ACC112 (cell line): Measurements from ENCODE around the gene HSPA4.

Experiments used
- H2AFZ ChIP-seq: fragments of 200-600 bp; sonication (generic); one replicate; pipeline ENCODE4 v1.6.0; 2017; ENCODE audit warnings: antibody characterized with exemption, low read length; ENCODE audit not compliant: unreplicated experiment
- H3K27ac ChIP-seq: fragments of 200-600 bp; sonication (generic); 2 replicates; pipeline ENCODE4 v1.5.1; 2014; ENCODE audit warnings: low read depth, mild to moderate bottlenecking, antibody characterized with exemption, low read length, moderate library complexity
- H3K27me3 ChIP-seq: fragments of 200-600 bp; sonication (generic); 2 replicates; pipeline ENCODE4 v1.6.1; 2014; ENCODE audit warnings: mild to moderate bottlenecking, antibody characterized with exemption, low read length, moderate library complexity, mixed read lengths; ENCODE audit not compliant: insufficient read depth
- H3K36me3 ChIP-seq: fragments of 200-600 bp; sonication (generic); 2 replicates; pipeline ENCODE4 v1.6.1; 2016; ENCODE audit warnings: mild to moderate bottlenecking, antibody characterized with exemption, low read length, moderate library complexity, mixed read lengths; ENCODE audit not compliant: insufficient read depth
- H3K4me1 ChIP-seq: fragments of 200-600 bp; sonication (generic); one replicate; pipeline ENCODE4 v1.6.1; 2016; ENCODE audit warnings: low read length, mixed read lengths; ENCODE audit not compliant: insufficient read depth, unreplicated experiment, control insufficient read depth
- H3K4me3 ChIP-seq: fragments of 200-600 bp; sonication (generic); 2 replicates; pipeline ENCODE4 v1.5.1; 2014; ENCODE audit warnings: mild to moderate bottlenecking, low read depth, low read length
- H3K79me2 ChIP-seq: fragments of 200-600 bp; sonication (generic); one replicate; pipeline ENCODE4 v1.6.0; 2016; ENCODE audit warnings: low read length; ENCODE audit not compliant: control insufficient read depth, unreplicated experiment, insufficient read depth

HSPA4 gene

DNA sequence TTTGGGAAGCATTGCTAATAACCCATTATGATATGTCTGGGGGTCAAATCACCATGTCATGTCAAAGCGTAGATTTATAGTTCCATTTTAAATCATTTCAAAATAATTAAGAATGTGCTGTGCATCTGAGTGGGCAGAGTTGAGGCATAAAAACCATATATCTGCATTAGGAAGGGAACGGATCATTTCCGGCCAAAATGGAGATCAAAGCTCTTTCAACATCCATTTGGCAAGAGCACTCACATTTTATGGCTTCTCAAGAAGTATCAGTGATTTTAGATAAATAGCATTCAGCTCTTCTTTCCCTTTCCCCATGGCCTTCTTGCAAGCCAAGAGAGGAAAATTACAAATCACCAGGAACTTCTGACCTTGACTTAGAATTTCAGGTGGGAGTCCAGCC, 89.9 kb downstream of the HSPA4 start:
- Histone ChIP-seq H3K4me3 (no peak overlapping the region), H2AFZ (no peak overlapping the region), H3K4me1 (no peaks in the 10 kb centered on the region), H3K27ac (no peak overlapping the region), H3K27me3 (peaks cover 41% of the 10 kb centered on the region), H3K36me3 (no peaks in the 10 kb centered on the region), H3K79me2 (no peaks in the 10 kb centered on the region)

DNA sequence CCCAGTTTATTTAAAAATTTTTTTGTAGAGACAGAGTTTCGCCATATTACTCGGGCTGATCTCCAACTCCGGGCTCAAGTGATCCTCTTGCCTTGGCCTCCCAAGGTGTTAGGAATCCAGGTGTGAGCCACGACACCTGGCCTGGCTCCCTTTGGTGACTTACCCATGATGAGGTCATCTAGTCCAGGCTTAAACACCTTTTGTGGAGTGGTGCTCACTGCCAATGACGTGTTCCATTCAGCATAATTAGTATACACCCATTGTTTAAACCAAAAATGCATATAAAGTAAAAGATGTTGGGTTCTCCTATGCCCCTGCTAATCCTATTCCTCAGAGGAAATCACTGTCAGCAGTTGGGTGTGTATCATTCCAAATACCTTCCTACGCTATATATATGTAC, 91.0 kb downstream of the HSPA4 start:
- no peaks in the 10 kb centered on the region for H3K36me3 ChIP-seq
- H3K79me2 ChIP-seq: no peaks in the 10 kb centered on the region
- H2AFZ ChIP-seq: no peak overlapping the region
- peaks cover 41% of the 10 kb centered on the region for H3K27me3 ChIP-seq
- H3K4me1 ChIP-seq: no peaks in the 10 kb centered on the region
- H3K4me3 ChIP-seq: no peak overlapping the region
- H3K27ac ChIP-seq: no peak overlapping the region

DNA sequence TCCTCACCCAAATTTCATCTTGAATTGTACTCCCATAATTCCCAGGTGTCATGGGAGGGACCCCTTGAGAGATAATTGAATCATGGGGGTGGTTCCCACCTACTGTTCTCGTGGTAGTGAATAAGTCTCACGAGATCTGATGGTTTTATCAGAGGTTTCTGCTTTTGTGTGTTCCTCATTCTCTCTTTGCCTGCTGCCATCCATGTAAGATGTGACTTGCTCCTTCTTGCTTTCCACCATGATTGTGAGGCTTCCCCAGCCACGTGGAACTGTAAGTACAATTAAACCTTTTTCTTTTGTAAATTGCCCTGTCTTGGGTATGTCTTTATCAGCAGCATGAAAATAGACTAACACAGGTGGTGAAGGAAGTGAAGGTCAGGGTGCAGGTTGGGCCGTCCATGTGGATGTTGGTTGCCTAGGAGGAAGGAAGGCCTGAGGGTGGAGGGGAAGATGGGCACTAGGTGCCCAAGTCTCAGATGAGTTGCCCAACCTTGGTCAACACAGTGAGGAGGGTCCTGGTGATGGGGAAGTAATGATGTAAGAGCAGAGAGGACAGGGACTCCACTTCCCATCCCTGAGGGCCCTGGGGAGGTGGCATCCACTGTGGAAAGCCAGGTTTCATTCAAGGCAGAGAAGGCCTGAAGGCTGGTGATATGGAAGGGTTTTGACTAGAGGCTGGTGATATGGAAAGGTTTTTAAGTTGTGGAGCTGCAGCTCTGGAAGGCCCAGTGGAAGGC, 92.6 kb downstream of the HSPA4 start:
- Histone ChIP-seq H3K4me1 (no peaks in the 10 kb centered on the region), H2AFZ (no peak overlapping the region), H3K27me3 (peaks cover 41% of the 10 kb centered on the region), H3K79me2 (no peaks in the 10 kb centered on the region), H3K4me3 (no peak overlapping the region), H3K27ac (no peak overlapping the region), H3K36me3 (no peaks in the 10 kb centered on the region)

DNA sequence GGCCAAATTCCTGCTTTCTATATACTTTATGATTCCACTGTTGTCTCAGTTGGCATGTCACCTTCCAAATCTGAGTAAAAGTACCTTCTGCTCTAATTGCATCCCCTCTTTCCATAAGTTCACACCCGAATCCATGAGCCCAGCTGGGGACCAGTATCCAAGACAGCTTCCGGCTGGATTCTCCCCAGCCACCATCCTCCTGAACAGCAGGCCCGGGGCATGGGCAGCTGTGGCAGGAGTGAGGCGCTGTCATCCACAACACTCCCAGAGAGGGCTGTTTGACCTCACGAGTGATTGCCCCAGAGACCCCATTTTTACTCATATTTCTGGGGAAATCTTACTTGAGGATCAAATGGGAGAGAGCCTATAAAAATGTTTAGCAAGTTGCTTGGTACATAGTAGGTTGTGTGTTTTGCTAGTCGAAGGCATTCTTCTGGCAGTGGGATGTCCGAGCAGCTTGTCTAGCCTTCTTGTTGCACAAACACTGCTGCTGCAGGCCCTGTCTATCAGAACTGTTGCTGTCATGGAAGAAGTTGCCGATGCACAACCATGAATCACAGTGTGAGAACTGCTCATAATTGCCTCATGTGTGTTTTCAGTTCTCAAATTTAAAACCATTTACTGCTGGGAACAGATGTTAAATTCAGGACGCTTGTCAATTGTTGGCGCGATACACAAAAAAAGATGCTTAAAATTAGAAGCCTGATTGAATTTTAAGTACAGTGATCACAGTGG, 93.8 kb downstream of the HSPA4 start:
- no peaks in the 10 kb centered on the region for H3K36me3 ChIP-seq
- no peaks in the 10 kb centered on the region for H3K79me2 ChIP-seq
- no peak overlapping the region for H3K27ac ChIP-seq
- peaks cover 33% of the 10 kb centered on the region for H3K27me3 ChIP-seq
- H3K4me3 ChIP-seq: no peak overlapping the region
- no peaks in the 10 kb centered on the region for H3K4me1 ChIP-seq
- H2AFZ ChIP-seq: no peak overlapping the region

DNA sequence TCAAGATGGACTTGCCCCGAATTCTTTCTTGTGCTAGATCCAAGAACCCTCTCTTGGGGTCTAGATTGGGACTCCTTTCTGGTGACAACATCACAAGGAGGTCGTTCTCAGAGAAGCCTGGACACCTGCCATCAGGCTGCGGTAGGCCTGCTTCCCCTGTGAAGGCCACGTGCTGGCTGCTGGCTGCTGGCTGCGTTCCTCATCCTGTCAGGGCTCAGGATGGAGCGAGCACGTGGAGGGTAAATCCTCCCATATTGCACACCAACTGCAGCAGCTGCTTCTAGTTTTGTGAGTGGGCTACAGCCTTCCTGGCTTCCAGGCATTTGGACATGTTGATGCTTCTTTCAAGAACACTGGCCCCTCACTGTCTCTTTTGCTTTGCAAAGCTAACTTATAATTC, 95.6 kb downstream of the HSPA4 start:
- Histone ChIP-seq H3K36me3 (no peaks in the 10 kb centered on the region), H3K4me1 (no peaks in the 10 kb centered on the region), H3K4me3 (no peak overlapping the region), H2AFZ (no peak overlapping the region), H3K79me2 (no peaks in the 10 kb centered on the region), H3K27me3 (peaks cover 20% of the 10 kb centered on the region), H3K27ac (no peak overlapping the region)

DNA sequence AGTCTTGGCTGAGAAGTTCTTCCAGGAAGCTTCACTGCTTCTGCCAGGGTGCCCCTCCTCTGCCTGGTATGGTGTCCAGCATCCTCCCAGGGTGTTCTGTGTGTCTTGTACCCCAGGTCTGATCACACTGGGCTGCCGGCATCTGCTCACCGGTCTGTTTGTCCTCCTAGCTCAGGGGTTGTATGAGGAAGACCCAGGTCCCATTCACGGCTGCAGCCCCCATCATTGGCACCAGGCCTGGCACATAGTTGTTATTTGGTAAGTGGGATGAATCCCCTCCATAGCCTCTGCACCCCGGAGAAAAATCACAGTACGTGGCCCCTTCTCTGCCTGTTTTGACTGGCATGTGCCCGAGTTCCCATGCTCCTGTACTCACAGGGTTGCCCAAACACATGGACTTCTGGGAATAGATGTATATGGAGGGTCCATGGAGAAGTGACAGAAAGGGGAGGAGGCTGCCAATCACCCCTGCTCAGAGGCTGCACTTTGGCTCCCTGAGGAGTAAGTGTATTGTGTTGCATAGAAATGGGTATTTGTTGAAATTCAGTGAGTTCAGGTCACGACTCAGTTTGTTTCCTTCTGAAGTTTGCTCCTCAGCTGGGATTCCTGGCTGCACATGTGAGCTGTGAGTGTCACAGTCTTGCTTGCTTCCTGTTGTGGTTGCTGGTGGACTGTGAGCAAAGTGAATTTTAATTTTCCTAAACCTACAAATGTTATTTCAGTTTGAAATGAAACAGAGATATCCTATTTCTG, 96.2 kb downstream of the HSPA4 start:
- H2AFZ ChIP-seq: no peak overlapping the region
- H3K4me3 ChIP-seq: no peak overlapping the region
- H3K27ac ChIP-seq: no peak overlapping the region
- no peaks in the 10 kb centered on the region for H3K79me2 ChIP-seq
- no peaks in the 10 kb centered on the region for H3K4me1 ChIP-seq
- H3K36me3 ChIP-seq: no peaks in the 10 kb centered on the region
- peaks cover 18% of the 10 kb centered on the region for H3K27me3 ChIP-seq

DNA sequence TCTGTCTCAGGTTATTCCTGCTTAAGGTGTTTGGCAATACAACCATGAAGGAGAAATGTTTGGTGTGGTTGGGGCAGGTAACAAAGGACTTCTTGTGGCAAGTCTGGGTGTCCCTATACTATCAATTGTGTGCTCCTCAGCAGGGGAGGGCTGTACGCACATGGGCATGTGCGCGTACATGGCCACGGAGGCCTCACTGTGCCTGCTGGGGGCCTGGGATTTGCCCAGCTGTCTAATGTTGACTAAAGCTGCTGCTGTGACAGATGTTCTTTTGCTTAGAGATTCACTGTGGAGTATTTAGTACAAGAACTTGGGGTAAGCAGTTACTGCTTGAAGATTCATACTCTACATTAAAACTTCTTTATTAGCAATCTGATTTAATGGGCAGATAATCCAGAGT, 97.5 kb downstream of the HSPA4 start:
- Histone ChIP-seq H3K4me3 (no peak overlapping the region), H3K36me3 (no peaks in the 10 kb centered on the region), H3K27ac (no peak overlapping the region)

DNA sequence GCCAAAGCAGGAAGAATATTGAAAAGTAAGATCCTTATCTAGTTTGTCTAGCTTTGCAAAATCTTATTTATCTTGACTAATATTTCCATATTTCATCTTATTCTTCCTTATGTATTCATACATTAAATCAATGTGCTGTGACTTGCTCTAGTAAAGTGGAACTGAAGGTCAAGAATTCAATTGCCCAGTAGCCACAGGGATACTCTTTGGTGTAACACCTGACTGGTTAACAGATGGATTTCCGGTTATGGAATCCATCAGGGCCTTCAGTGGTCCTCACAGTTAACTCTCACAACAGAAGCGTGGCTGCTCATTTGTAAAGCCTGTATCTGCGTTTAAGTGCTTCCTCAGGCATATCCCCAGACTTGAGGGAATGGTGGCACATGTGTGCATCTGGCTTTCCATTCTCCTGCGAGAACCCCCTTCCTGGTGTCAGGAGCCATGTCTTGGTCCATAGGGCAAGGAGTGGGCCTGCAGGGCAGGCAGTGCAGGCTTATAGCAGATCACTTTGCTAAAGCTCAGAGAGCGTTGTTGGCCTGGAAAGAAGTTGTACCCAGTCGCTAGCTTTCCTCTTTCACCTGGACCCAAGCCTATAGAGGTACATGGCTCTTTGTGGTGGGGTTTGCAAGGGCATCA, 99.2 kb downstream of the HSPA4 start:
- Histone ChIP-seq H3K79me2 (no peaks in the 10 kb centered on the region), H3K4me3 (no peak overlapping the region), H3K27me3 (peaks cover 20% of the 10 kb centered on the region), H3K4me1 (no peaks in the 10 kb centered on the region), H3K27ac (no peak overlapping the region), H2AFZ (no peak overlapping the region), H3K36me3 (no peaks in the 10 kb centered on the region)

More for the DNA sequence above, 97.5 kb downstream of the HSPA4 start:
- Histone ChIP-seq H2AFZ (no peak overlapping the region), H3K79me2 (no peaks in the 10 kb centered on the region), H3K4me1 (no peaks in the 10 kb centered on the region), H3K27me3 (peaks cover 18% of the 10 kb centered on the region)

DNA sequence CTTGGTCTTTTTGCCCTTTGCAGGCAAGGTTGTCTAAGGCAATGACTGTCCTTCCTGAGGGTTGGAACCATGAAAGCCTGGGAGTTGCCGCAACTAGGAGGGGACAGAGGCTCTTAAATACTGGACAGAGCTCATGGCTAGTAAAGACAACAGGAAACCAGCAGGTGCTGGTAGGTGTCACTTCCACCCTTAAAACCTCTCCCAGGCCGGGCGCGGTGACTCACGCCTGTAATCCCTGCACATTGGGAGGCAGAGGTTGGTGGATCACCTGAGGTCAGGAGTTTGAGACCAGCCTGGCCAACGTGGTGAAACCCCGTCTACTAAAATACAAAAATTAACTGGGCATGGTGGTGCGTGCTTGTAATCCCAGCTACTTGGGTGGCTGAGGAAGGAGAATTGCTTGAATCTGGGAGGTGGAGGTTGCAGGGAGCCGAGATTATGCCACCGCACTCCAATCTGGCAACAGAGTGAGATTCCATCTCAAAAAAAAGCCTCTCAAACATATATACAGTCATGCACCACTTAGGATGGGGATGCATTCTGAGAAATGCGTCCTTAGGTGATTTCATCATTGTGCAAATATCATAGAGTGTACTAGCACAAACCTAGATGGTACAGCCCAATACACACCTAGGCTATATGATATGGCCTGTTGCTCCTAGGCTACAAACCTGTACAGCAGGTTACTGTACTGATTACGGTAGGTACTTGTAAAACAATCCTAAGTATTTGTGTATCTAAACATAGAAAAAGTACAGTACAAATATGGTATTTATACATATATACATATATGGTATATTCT, 102.7 kb downstream of the HSPA4 start:
- Histone ChIP-seq H3K36me3 (no peaks in the 10 kb centered on the region), H3K27me3 (peaks cover 29% of the 10 kb centered on the region), H3K4me1 (no peaks in the 10 kb centered on the region), H3K79me2 (no peaks in the 10 kb centered on the region), H3K27ac (no peak overlapping the region), H2AFZ (no peak overlapping the region), H3K4me3 (no peak overlapping the region)
